SK-N-SH treated with all-trans-retinoic acid at 6 μM for 48 hours (cell line): ENCODE measurements around the gene ZMIZ1.

Experiments
- ATAC-seq: fragments of 200-7000 bp; cut with Tn5 transposase; 3 replicates; pipeline ENCODE4 v1.9.1; 2020; ENCODE audit warnings: mild to moderate bottlenecking, moderate library complexity
- ARNTL ChIP-seq: fragments of 450-650 bp; formaldehyde crosslinking; IDR thresholded peaks from 2 replicates; pipeline ENCODE4 v1.5.0; 2020; ENCODE audit warnings: low read depth, mild to moderate bottlenecking, moderate library complexity, borderline replicate concordance
- BACH2 ChIP-seq: fragments of 250-450 bp; sonication (Bioruptor Pico); IDR thresholded peaks from 2 replicates; pipeline ENCODE4 v1.9.0; 2021; ENCODE audit warnings: mild to moderate bottlenecking, borderline replicate concordance
- CREB5 ChIP-seq: fragments of 250-450 bp; sonication (Bioruptor Pico); IDR thresholded peaks from 2 replicates; pipeline ENCODE4 v1.5.1; 2020; ENCODE audit warnings: low read depth, mild to moderate bottlenecking, moderate library complexity
- CSDC2 ChIP-seq: fragments of 250-450 bp; sonication (Bioruptor Pico); IDR thresholded peaks from 2 replicates; pipeline ENCODE4 v1.5.0; 2020; ENCODE audit warnings: mild to moderate bottlenecking, moderate library complexity
- CSRNP3 ChIP-seq: fragments of 250-450 bp; sonication (Bioruptor Pico); IDR thresholded peaks from 2 replicates; pipeline ENCODE4 v1.5.1; 2021; ENCODE audit warnings: mild to moderate bottlenecking, moderate library complexity
- GLIS3 ChIP-seq: fragments of 250-450 bp; sonication (Bioruptor Pico); IDR thresholded peaks from 2 replicates; pipeline ENCODE4 v1.5.0; 2020; ENCODE audit warnings: mild to moderate bottlenecking, moderate library complexity
- ISL1 ChIP-seq: fragments of 250-450 bp; sonication (Bioruptor Pico); IDR thresholded peaks from 2 replicates; pipeline ENCODE4 v2.1.2; 2022; ENCODE audit warnings: mild to moderate bottlenecking, moderate library complexity
- OSR1 ChIP-seq: fragments of 250-450 bp; sonication (Bioruptor Pico); IDR thresholded peaks from 2 replicates; pipeline ENCODE4 v1.8.0; 2022; ENCODE audit warnings: moderate library complexity, mild to moderate bottlenecking, inconsistent platforms
- POU6F1 ChIP-seq: fragments of 250-450 bp; sonication (Bioruptor Pico); IDR thresholded peaks from 2 replicates; pipeline ENCODE4 v1.8.0; 2021; ENCODE audit warnings: low read depth, mild to moderate bottlenecking, moderate library complexity, borderline replicate concordance
- PPARA ChIP-seq: fragments of 250-450 bp; sonication (Bioruptor Pico); IDR thresholded peaks from 2 replicates; pipeline ENCODE4 v1.5.0; 2020; ENCODE audit warnings: mild to moderate bottlenecking, borderline replicate concordance
- RARB ChIP-seq: fragments of 250-450 bp; sonication (Bioruptor Pico); IDR thresholded peaks from 2 replicates; pipeline ENCODE4 v1.8.0; 2021; ENCODE audit warnings: mild to moderate bottlenecking, moderate library complexity
- SNAI2 ChIP-seq: fragments of 250-450 bp; sonication (Bioruptor Pico); IDR thresholded peaks from 2 replicates; pipeline ENCODE4 v1.5.0; 2020; ENCODE audit warnings: mild to moderate bottlenecking, moderate library complexity
- TCF4 ChIP-seq: fragments of 250-450 bp; sonication (Bioruptor Pico); IDR thresholded peaks from 2 replicates; pipeline ENCODE4 v1.8.0; 2021; ENCODE audit warnings: mild to moderate bottlenecking, moderate library complexity, borderline replicate concordance
- TOX ChIP-seq: fragments of 250-450 bp; sonication (Bioruptor Pico); IDR thresholded peaks from 2 replicates; pipeline ENCODE4 v1.8.0; 2021; ENCODE audit warnings: mild to moderate bottlenecking, moderate library complexity, borderline replicate concordance
- TSHZ2 ChIP-seq: fragments of 250-450 bp; sonication (Bioruptor Pico); IDR thresholded peaks from 2 replicates; pipeline ENCODE4 v1.5.0; 2020; ENCODE audit warnings: mild to moderate bottlenecking, moderate library complexity
- ZC3H10 ChIP-seq: fragments of 250-450 bp; sonication (Bioruptor Pico); IDR thresholded peaks from 2 replicates; pipeline ENCODE4 v1.5.1; 2021; ENCODE audit warnings: mild to moderate bottlenecking, moderate library complexity
- ZFP3 ChIP-seq: fragments of 250-450 bp; sonication (Bioruptor Pico); IDR thresholded peaks from 2 replicates; pipeline ENCODE4 v1.5.0; 2020; ENCODE audit warnings: mild to moderate bottlenecking, moderate library complexity
- ZFP30 ChIP-seq: fragments of 450-650 bp; formaldehyde crosslinking; IDR thresholded peaks from 2 replicates; pipeline ENCODE4 v1.5.0; 2022; ENCODE audit warnings: mild to moderate bottlenecking, moderate library complexity
- ZNF565 ChIP-seq: fragments of 450-650 bp; formaldehyde crosslinking; conservative IDR thresholded peaks from 2 replicates; pipeline ENCODE4 v1.5.0; 2020; ENCODE audit warnings: low read depth, mild to moderate bottlenecking, moderate library complexity
- ZNF70 ChIP-seq: fragments of 450-650 bp; formaldehyde crosslinking; IDR thresholded peaks from 2 replicates; pipeline ENCODE4 v1.5.0; 2020; ENCODE audit warnings: mild to moderate bottlenecking, moderate library complexity
- ZNF8 ChIP-seq: fragments of 450-650 bp; formaldehyde crosslinking; IDR thresholded peaks from 2 replicates; pipeline ENCODE4 v1.5.0; 2020; ENCODE audit warnings: mild to moderate bottlenecking, moderate library complexity

ZMIZ1 gene

GRCh38 chr10:79020015-79020491 is 48.7 kb upstream of the ZMIZ1 start:
- no peak for ATAC-seq
- no peak for TF ChIP-seq CSDC2
- TF ChIP-seq POU6F1 (CRISPR knock-in tag) = no peak
- TF ChIP-seq ZNF8 (CRISPR knock-in tag) = no peak
- TF ChIP-seq ZC3H10 (CRISPR knock-in tag) = no peak
- TF ChIP-seq CSRNP3 (CRISPR knock-in tag) = no peak
- TF ChIP-seq ZNF565 (CRISPR knock-in tag) = no peak
- TF ChIP-seq ISL1 (CRISPR knock-in tag) = no peak
- no peak for TF ChIP-seq CREB5
- TF ChIP-seq ZFP3 (CRISPR knock-in tag) = no peak
- TF ChIP-seq RARB (CRISPR knock-in tag) = no peak

GRCh38 chr10:79020605-79021004 is 48.2 kb upstream of the ZMIZ1 start:
- no peak for TF ChIP-seq SNAI2 (CRISPR knock-in tag)
- no peak for TF ChIP-seq RARB (CRISPR knock-in tag)
- no peak for TF ChIP-seq ARNTL (CRISPR knock-in tag)
- TF ChIP-seq ISL1 (CRISPR knock-in tag) = no peak
- no peak for TF ChIP-seq CSDC2
- no peak for TF ChIP-seq CSRNP3 (CRISPR knock-in tag)
- TF ChIP-seq TOX (CRISPR knock-in tag) = no peak
- no peak for ATAC-seq

- ATAC-seq = no peak
- no peak for TF ChIP-seq ZC3H10 (CRISPR knock-in tag)
- TF ChIP-seq SNAI2 (CRISPR knock-in tag) = no peak
- TF ChIP-seq ISL1 (CRISPR knock-in tag) = no peak
- no peak for TF ChIP-seq OSR1 (CRISPR knock-in tag)
- no peak for TF ChIP-seq BACH2 (CRISPR knock-in tag)
- no peak for TF ChIP-seq TSHZ2
- no peak for TF ChIP-seq PPARA (CRISPR knock-in tag)
- TF ChIP-seq ZNF8 (CRISPR knock-in tag) = no peak
- no peak for TF ChIP-seq CSRNP3 (CRISPR knock-in tag)
- no peak for TF ChIP-seq ZNF70
- no peak for TF ChIP-seq GLIS3 (CRISPR knock-in tag)
- no peak for TF ChIP-seq ZFP3 (CRISPR knock-in tag)
- TF ChIP-seq ZNF565 (CRISPR knock-in tag) = no peak
- TF ChIP-seq TCF4 (CRISPR knock-in tag) = no peak
- no peak for TF ChIP-seq ZFP30
- TF ChIP-seq CREB5 = no peak
- TF ChIP-seq ARNTL (CRISPR knock-in tag) = no peak
- no peak for TF ChIP-seq CSDC2
- TF ChIP-seq TOX (CRISPR knock-in tag) = no peak
- TF ChIP-seq RARB (CRISPR knock-in tag) = no peak
These were observed 47.3 kb upstream of the ZMIZ1 start for GRCh38 chr10:79021331-79021907.
